GM19468 (cell line): Measurements from ENCODE around the gene ERBB3.
"Not testable (repeated sequence)": the region's sequence is repeated elsewhere in the genome, so short reads cannot be mapped to it uniquely, and the experiment has no call there.

Source experiments
- ATAC-seq: cut with Tn5 transposase; IDR thresholded peaks from one replicate; pipeline ENCODE4 v1.9.1; 2021; ENCODE audit warnings: mild to moderate bottlenecking, moderate library complexity, moderate number of reproducible peaks; ENCODE audit not compliant: unreplicated experiment; ENCODE audit errors: extremely low read depth

ERBB3 gene

GRCh38 chr12:56079723-56080555 lies at the start of gene ERBB3:
TSS of gene ERBB3 (plus strand) at chr12:56080165. CDS start at chr12:56080301, 136 bp downstream.
- no peak for ATAC-seq

GRCh38 chr12:56031987-56032386 lies 48.0 kb upstream of the ERBB3 start:
- ATAC-seq: no peak

DNA sequence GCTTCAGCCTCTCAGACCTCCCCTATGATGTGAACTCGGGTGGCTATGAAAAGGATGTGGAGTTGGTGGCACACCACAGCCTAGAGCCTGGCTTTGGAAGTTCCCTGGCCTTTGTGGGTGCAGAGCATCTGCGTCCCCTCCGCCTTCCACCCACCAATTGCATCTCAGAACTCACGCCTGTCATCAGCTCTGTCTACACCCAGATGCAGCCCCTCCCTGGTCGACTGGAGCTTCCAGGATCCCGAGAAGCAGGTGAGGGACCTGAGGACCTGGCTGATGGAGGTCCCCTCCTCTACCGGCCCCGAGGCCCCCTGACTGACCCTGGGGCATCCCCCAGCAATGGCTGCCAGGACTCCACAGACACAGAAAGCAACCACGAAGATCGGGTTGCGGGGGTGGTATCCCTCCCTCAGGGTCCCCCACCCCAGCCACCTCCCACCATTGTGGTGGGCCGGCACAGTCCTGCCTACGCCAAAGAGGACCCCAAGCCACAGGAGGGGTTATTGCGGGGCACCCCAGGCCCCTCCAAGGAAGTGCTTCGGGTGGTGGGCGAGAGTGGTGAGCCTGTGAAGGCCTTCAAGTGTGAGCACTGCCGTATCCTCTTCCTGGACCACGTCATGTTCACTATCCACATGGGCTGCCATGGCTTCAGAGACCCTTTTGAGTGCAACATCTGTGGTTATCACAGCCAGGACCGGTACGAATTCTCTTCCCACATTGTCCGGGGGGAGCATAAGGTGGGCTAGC lies 45.2 kb upstream of the ERBB3 start:
- no peak for ATAC-seq

- ATAC-seq: no peak
These were observed 42.8 kb upstream of the ERBB3 start for GRCh38 chr12:56037161-56037560.

DNA sequence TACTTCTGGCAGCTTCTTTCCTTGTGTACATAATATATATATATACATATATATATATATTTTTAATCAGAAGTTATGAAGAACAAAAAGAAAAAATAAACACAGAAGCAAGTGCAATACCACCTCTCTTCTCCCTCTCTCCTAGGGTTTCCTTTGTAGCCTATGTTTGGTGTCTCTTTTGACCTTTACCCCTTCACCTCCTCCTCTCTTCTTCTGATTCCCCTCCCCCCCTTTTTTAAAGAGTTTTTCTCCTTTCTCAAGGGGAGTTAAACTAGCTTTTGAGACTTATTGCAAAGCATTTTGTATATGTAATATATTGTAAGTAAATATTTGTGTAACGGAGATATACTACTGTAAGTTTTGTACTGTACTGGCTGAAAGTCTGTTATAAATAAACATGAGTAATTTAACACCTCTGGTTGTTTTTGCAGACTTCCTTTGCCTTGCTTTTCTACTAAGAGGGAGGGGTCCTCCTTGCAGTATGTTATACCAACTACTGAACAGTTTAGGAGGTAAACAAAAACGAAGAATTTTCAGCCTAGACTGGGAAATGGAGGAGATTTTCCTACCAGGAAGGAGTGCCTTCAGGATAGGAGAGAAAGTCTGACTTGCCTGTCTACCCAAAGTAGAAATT lies 41.8 kb upstream of the ERBB3 start:
- no peak for ATAC-seq

DNA sequence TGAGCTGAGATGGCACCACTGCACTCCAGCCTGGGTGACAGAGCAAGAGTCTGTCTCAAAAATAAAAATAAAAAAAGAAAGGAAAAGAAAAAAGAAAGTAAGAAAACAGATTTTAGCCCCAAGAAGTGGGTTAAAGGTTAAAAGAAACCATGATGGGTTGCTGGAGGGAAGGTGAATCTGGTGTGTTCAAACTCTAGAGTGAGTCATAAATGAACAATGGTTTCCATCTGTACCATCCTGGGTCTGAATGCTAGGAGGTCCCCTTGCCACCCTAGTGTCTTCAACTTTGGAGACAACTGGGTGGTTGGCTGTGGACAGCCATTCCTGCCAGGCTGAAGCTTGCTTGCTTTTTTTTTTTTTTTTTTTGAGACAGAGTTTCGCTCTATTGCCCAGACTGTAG lies 39.8 kb upstream of the ERBB3 start:
- ATAC-seq: no peak

DNA sequence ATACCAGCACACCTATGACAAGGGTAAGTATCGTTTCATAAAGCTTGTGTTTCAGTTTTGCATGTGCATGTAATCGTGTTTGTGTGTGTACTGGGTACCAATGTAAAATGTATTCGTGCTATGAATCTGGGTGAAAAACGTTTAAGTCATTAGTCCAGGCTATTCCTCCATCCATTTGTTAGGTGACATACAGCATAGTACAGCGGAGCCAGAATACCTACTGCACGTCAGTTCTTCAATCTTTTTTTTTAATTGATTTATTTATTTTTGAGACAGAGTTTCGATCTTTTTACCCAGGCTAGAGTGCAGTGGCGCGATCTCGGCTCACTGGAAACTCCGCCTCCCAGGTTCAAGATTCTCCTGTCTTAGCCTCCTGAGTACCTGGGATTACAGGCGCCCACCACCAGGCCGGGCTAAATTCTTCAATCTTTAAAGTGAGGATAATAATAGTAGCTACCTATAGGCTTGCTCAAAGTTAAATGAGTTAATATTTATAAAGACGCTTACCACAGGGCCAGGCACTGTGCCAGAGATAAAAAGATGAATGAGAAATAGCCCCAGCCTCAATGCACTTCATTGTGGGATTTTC lies 38.9 kb upstream of the ERBB3 start:
- no peak for ATAC-seq

DNA sequence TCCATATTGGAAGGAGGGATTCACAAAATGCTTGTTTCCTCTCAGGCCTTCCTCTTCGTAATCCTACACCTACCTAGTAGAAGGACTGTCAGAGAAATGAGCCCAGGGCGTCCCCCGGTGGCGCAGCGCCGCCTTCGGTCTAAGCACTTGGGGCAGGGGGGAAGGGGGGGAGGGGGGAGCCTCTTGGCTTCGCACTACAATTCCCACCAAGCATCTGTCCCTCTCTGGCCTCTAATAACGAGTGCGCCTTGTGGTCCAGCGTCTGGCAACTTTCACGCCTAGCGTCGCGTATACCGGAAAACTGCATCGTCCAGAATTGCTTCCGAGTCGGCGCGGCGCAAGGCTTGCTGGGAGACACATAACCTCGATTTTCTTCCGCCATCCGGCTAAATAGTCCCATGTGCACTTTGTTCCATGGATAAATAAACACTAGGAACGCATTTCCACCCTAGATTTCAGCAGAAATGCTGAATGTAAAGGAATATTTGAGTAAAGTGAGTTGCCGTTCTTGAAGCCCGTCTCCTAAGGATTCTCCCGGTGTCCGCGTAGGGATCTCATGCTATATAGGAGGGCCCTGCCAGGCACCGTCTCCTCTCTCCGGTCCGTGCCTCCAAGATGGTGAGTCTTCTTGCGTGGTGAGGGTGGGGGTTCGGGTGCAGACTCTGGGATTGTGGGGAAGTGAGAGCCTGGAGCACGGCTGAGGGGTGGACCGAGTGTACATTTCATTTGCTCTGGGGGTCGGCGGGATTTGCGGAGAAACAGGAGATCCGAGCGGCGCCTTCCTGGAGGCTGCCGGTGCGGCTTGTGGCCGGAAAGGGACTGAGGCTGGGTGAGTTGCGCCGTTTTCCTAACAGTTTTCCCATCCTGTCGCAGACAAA lies 38.2 kb upstream of the ERBB3 start, which contains the start of gene RPS26:
Gene RPS26 (plus strand): TSS at position 367 of the 878 bp plus-strand sequence. CDS start 249 bp downstream, at position 616.
- peak; percentile 97 for ATAC-seq

DNA sequence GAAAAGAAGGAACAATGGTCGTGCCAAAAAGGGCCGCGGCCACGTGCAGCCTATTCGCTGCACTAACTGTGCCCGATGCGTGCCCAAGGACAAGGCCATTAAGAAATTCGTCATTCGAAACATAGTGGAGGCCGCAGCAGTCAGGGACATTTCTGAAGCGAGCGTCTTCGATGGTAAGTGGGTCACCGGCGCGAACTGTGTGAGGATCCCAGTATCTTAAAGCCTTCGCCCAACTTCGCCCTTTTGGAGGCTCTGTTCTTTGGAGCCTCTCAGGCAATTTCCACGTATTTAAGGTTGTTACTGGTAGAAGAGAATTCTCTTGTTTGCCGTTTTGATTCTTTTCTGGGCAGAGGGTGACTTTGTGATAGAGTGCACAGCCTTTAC lies 37.5 kb upstream of the ERBB3 start:
- ATAC-seq: not testable (repeated sequence)

DNA sequence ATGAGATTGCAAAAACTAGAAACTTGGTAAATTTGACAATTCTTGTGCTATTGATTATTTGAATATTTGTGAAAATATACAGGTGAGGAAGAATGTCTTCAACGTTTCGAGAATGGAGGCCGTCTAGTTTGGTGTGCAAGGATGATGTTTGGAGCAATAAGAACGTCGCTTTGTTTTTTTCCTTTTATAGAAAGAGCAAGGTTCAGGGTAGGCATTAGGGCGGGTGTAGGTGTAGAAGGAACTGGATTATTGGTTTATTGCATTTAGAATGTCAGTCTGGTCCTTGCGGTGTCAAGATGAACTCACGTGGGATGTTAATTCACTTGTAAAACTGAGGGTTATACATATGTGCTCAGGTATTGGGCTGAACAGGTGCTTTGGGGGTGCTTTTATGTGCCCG lies 37.1 kb upstream of the ERBB3 start:
- no peak for ATAC-seq

DNA sequence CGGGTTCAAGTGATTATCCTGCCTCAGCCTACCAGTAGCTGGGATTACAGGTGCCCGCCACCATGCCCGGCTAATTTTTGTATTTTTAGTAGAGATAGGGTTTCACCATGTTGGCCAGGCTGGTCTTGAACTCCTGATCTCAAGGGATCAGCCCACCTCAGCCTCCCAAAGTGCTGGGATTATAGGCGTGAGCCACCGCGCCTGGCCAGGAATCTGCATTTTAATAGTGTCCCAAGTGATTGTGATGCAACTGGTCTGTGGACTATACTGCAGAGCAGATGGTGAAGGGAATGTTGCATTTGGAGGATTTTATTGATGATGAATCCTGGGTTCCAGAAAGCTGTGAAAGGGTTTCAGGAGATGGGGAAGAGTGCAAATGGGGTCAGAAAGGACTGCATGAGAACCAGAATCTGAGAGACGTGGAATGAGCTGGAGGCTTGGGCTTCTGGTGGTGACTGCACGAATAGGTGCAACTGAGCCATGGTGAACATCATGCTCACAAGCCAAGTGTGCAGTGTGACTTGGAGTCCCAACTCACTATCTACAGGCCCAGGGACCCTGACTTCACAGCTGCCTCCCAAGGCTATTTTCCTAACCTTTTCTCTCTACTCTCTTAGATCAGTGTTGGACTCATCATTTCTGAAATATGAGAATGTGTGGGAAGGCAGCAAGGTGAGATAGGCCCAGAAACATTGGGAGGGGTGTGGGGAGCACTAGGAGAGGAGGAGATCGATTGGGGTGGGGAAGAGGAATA lies 33.8 kb upstream of the ERBB3 start:
- ATAC-seq: no peak

DNA sequence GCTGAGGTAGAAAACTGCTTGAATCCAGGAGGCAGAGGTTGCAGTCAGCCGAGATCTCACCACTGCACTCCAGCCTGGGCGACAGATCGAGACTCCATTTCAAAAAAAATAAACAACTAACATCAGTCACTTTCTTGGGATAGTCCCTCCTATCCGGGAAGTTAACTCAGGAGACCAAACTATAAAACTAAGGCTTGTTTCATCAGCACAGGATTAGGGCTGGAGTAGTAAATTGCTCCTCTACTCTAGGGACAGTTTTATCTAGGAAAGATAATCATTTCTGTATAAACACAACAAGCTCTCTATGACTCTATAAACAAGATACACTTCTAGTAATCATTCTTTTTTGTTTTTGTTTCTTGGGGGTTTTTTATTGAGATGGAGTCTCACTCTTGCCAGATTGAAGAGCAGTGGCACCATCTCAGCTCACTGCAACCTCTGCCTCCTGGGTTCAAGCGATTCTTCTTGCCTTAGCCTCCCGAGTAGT lies 26.5 kb upstream of the ERBB3 start:
- ATAC-seq: no peak

- not testable (repeated sequence) for ATAC-seq
These were observed 20.0 kb upstream of the ERBB3 start for GRCh38 chr12:56059964-56060363.

GRCh38 chr12:56061982-56062381 lies 18.0 kb upstream of the ERBB3 start:
- ATAC-seq: no peak

DNA sequence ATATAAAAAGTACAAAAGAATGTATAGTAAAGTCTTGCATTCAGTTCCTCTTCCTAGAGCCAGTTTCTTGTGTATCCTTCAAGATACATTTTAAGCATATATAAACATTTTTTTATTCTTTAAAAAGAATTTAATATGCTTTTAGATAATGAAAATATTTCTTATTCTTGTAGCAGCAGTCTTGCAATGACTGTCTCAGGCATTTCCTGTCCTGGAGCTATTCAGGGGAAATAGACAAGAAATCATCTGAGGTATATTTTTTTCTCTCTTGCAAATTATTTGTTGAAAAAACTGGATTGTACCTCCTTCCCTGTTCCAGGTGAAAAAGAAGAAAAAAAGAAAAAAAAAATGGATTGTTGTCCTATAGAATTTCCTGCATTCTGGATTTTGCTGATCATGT lies 17.0 kb upstream of the ERBB3 start:
- no peak for ATAC-seq

DNA sequence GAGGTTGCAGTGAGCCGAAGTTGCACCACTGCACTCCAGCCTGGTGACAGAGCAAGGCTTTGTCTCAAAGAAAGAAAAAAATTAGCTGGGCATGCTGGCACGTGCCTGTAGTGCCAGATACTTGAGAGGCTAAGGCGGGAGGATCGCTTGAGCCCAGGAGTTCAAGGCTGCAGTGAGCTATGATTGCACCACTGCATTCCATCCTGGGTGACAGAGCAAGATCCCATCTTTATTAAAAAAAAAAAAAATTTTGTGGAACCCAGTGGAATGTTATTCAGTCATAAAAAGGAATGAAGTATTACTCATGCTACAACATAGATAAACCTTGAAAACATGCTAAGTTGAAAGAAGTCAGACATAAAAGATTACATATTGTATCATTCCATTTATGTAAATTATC lies 8.3 kb upstream of the ERBB3 start:
- no peak for ATAC-seq

DNA sequence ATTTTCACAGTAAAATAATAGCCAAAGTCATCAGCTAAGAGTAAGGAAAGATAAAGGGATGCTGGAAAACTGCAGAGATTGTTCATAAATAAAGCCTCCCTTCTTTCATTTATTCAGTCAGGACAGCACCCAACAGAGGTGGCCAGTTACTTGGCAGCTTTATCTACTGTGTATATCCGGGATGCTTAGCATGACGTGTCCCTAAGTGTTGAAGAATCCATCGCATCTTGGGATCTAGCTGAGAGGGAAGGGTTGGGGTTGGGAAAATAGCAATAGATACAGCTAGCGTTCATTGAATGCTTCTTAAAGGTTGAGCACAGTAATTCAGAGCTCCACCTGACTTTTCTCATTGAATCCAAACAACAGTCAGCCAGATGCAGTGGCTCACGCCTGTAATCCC lies 5.6 kb upstream of the ERBB3 start:
- ATAC-seq: no peak

GRCh38 chr12:56077966-56078365 lies 2.0 kb upstream of the ERBB3 start:
- ATAC-seq: not testable (repeated sequence)

- no peak for ATAC-seq
These were observed 1.5 kb upstream of the ERBB3 start for GRCh38 chr12:56078427-56078826.
